HepG2 (cell line): Measurements from ENCODE around the gene NOL4L.

ENCODE experiments used
- ARNT ChIP-seq: fragments of 450-650 bp; IDR thresholded peaks from 2 replicates; pipeline ENCODE4 v1.6.1; 2017
- BORCS8-MEF2B ChIP-seq: sonication (generic); formaldehyde crosslinking; IDR thresholded peaks from 2 replicates; pipeline ENCODE4 v1.8.0; 2022; ENCODE audit warnings: mild to moderate bottlenecking, missing genetic modification reagents
- CCAR2 ChIP-seq: fragments of 200-400 bp; formaldehyde crosslinking; optimal IDR thresholded peaks from 2 replicates; pipeline ENCODE3; 2018; ENCODE audit warnings: low read depth, mild to moderate bottlenecking, low read length, moderate library complexity
- ELF4 ChIP-seq: sonication (generic); formaldehyde crosslinking; IDR thresholded peaks from 2 replicates; pipeline ENCODE4 v1.5.0; 2020; ENCODE audit warnings: missing genetic modification reagents, mild to moderate bottlenecking, moderate library complexity, borderline replicate concordance
- MEIS1 ChIP-seq: sonication (generic); formaldehyde crosslinking; IDR thresholded peaks from 2 replicates; pipeline ENCODE4 v1.9.0; 2021; ENCODE audit warnings: mild to moderate bottlenecking, missing genetic modification reagents, moderate library complexity, borderline replicate concordance
- NFATC3 ChIP-seq: sonication (generic); formaldehyde crosslinking; IDR thresholded peaks from 2 replicates; pipeline ENCODE4 v1.5.1; 2020; ENCODE audit warnings: mild to moderate bottlenecking, missing genetic modification reagents
- NR2F1 ChIP-seq, 2 experiments: fragments of 450-650 bp in 1 of 2; formaldehyde crosslinking in 1 of 2; IDR thresholded peaks; 2 replicates each; pipeline versions ENCODE4 v1.5.0 to v1.6.1; 2016 to 2020; ENCODE audit warnings: mild to moderate bottlenecking in 1 of 2, missing compliant biosample characterization in 1 of 2, missing genetic modification reagents in 1 of 2, moderate library complexity in 1 of 2
- SP2 ChIP-seq: sonication (generic); formaldehyde crosslinking; IDR thresholded peaks from 2 replicates; pipeline ENCODE4 v1.5.1; 2020; ENCODE audit warnings: mild to moderate bottlenecking, missing genetic modification reagents
- USF2 ChIP-seq, 2 experiments: sonication (generic) in 1 of 2; formaldehyde crosslinking in 1 of 2; IDR thresholded peaks; 2 replicates each; pipeline versions ENCODE4 v1.5.1 to v1.6.1; 2011 to 2020; ENCODE audit warnings: borderline replicate concordance in 1 of 2, low read depth in 1 of 2, low read length in 1 of 2, mild to moderate bottlenecking in 1 of 2, missing genetic modification reagents in 1 of 2, moderate library complexity in 1 of 2

- no peak for TF ChIP-seq ARNT
- no peak for TF ChIP-seq CCAR2
- TF ChIP-seq USF2 (IDR thresholded peaks at IDR 0.05; ENCODE audit: low read depth, low read length) = no peak
- no peak for TF ChIP-seq USF2 (CRISPR knock-in tag; IDR thresholded peaks at IDR 0.05; ENCODE audit: borderline replicate concordance)
- TF ChIP-seq NR2F1 (CRISPR knock-in tag; IDR thresholded peaks at IDR 0.05) = no peak
- no peak for TF ChIP-seq NFATC3 (CRISPR knock-in tag)
- no peak for TF ChIP-seq SP2 (CRISPR knock-in tag)
- TF ChIP-seq MEIS1 (CRISPR knock-in tag) = no peak
- TF ChIP-seq ELF4 = no peak
- no peak for TF ChIP-seq BORCS8-MEF2B (CRISPR knock-in tag)
Measured at GRCh38 chr20:32404017-32404416, 181.1 kb downstream of the NOL4L start.
